Right atrium auricular region (tissue), 2 donors: ENCODE data around the gene ZNF280C. TPM values are rescaled to one million over a fixed set of nuclear protein-coding genes. Genes with fewer than 3 reads are reported as not detected.
A peak's percentile ranks its signal among the peaks of the same experiment; 100 is the strongest.

ENCODE experiments used
- DNase-seq: peaks from one replicate; pipeline ENCODE4 v3.0.0-alpha.2; 2019; ENCODE audit warnings: low spot score
- H3K27ac ChIP-seq, 2 donors: fragments of 200-600 bp; sonication (generic); 1 replicate in 1 of 2; 2 replicates in 1 of 2; pipeline ENCODE4 v1.5.1; 2016 to 2019
- H3K27me3 ChIP-seq, 2 donors: fragments of 200-600 bp; sonication (generic); one replicate each; pipeline versions ENCODE4 v1.5.1 to v1.6.0; 2017 to 2019
- H3K36me3 ChIP-seq: fragments of 200-600 bp; sonication (generic); one replicate; pipeline ENCODE4 v1.5.1; 2016
- H3K4me1 ChIP-seq, 2 donors: fragments of 200-600 bp; sonication (generic); one replicate each; pipeline versions ENCODE4 v1.5.1 to v1.6.0; 2017 to 2019
- H3K4me3 ChIP-seq, 2 donors: fragments of 200-600 bp; sonication (generic); 1 replicate in 1 of 2; 2 replicates in 1 of 2; pipeline ENCODE4 v1.5.1; 2017 to 2019; ENCODE audit warnings: mild to moderate bottlenecking in 1 of 2, moderate library complexity in 1 of 2
- H3K9me3 ChIP-seq, 2 donors: fragments of 200-600 bp; sonication (generic); one replicate each; pipeline ENCODE4 v1.5.1; 2019
- total RNA-seq, 2 donors: library from RNA; depleted of rRNA; stranded (reverse); fragments of >200 nt; gene quantifications; one replicate each; pipeline ENCODE4 v1.1.0, GENCODE V29; 2016
- TF ChIP-seq, protein P1 (sequence below), 2 donors: fragments of 200-600 bp; sonication (generic); IDR thresholded peaks; one replicate each; pipeline ENCODE4 v1.5.1; 2019; ENCODE audit warnings: antibody characterized with exemption in 2 of 2

ZNF280C gene
- total RNA-seq, 2 donors from 2014 or later: 2.3 to 2.5 TPM

DNA sequence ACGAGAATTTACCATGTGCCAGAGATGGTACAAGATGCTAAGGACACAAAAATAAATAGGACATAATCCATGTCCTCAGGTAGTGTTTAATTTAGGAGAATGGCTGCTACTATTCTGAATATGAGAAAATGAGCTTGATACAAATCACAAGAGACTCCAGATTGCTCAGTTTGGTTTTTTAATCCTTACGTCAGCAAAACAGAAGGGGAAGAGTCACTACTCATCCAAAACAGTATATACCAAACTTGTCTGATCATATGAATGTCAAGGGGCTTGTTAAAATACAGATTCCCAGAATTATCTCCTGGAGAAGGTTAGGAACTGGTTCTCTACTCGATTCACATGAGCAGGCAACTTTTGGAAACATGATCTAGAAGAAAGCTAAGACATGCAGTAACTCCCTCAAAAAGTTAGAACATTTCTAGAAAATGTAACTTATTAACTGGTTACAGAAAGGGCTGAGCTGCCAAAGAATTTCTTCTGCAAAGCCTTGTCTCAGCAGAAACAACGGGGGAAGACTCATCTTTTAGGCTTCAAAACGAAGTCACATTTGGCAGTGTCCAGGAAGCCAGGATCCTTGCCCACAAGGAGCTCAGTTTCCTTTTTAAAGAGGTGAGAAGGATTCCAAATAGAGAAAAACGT is 106.5 kb downstream of the ZNF280C start:
- H3K27ac ChIP-seq: peak overlapping the region in 1 of 2 donors; percentile 13
- no peaks in the 10 kb centered on the region for H3K9me3 ChIP-seq
- no peaks in the 10 kb centered on the region for H3K36me3 ChIP-seq
- H3K4me1 ChIP-seq: peaks cover 0 to 8% of the 10 kb centered on the region in 2 donors
- H3K4me3 ChIP-seq: no peak overlapping the region
- DNase-seq: no peak
- no peaks in the 10 kb centered on the region for H3K27me3 ChIP-seq
- TF ChIP-seq, protein P1, sequence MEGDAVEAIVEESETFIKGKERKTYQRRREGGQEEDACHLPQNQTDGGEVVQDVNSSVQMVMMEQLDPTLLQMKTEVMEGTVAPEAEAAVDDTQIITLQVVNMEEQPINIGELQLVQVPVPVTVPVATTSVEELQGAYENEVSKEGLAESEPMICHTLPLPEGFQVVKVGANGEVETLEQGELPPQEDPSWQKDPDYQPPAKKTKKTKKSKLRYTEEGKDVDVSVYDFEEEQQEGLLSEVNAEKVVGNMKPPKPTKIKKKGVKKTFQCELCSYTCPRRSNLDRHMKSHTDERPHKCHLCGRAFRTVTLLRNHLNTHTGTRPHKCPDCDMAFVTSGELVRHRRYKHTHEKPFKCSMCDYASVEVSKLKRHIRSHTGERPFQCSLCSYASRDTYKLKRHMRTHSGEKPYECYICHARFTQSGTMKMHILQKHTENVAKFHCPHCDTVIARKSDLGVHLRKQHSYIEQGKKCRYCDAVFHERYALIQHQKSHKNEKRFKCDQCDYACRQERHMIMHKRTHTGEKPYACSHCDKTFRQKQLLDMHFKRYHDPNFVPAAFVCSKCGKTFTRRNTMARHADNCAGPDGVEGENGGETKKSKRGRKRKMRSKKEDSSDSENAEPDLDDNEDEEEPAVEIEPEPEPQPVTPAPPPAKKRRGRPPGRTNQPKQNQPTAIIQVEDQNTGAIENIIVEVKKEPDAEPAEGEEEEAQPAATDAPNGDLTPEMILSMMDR (IDR thresholded peaks at IDR 0.05): no peak

DNA sequence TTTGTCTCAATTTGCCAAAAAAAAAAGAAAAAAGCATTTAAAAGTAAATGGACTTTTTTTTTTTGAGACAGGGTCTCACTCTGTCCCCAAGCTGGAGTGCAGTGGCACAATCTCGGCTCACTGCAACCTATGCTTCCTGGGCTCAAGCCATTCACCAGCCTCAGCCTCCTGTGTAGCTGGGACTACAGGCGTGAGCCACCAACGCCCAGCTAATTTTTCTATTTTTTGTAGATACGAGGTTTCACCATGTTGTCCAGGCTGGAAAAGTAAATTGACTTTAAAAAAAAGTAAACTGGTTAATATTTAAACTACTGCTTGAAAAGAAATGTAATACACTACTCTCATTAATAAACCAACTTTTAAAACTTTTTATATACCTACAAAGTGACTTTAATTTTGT is 108.9 kb downstream of the ZNF280C start:
- Histone ChIP-seq H3K27me3 (no peaks in the 10 kb centered on the region), H3K4me3 (no peak overlapping the region), H3K27ac (no peak overlapping the region), H3K36me3 (no peaks in the 10 kb centered on the region), H3K4me1 (peaks cover 0 to 5% of the 10 kb centered on the region in 2 donors), H3K9me3 (no peaks in the 10 kb centered on the region)
- no peak for DNase-seq
- TF ChIP-seq, protein P1 (IDR thresholded peaks at IDR 0.05): no peak

- no peak overlapping the region for H3K4me3 ChIP-seq
- no peak for DNase-seq
These were observed 110.4 kb downstream of the ZNF280C start for GRCh38 chrX:130158311-130158710.

DNA sequence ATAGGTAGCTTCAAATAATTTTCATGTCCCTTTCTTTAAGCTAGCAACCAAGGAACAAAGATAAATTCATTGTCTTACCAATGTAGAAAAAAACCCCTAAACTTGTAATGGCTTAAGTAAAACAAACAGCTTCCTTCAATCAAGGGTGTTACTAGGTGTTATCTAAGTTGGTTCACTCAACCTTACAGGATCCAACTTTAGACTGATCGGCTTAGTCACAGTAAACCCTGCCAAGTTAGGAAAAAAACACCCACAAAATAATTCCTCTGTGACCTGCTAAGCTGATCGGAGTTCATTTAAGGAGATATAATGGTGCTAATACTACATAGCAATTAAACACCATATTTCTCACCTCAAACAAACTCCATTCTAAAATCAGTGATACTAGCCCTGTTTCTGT is 113.1 kb downstream of the ZNF280C start:
- H3K4me3 ChIP-seq: no peak overlapping the region
- H3K27me3 ChIP-seq: no peaks in the 10 kb centered on the region
- H3K27ac ChIP-seq: no peak overlapping the region
- no peaks in the 10 kb centered on the region for H3K9me3 ChIP-seq
- DNase-seq: no peak
- peaks cover 0 to 5% of the 10 kb centered on the region in 2 donors for H3K4me1 ChIP-seq
- TF ChIP-seq, protein P1 (IDR thresholded peaks at IDR 0.05): no peak
- no peaks in the 10 kb centered on the region for H3K36me3 ChIP-seq

More at GRCh38 chrX:130158311-130158710, 110.4 kb downstream of the ZNF280C start:
- TF ChIP-seq, protein P1 (IDR thresholded peaks at IDR 0.05): no peak
- no peak overlapping the region for H3K27ac ChIP-seq
- no peaks in the 10 kb centered on the region for H3K9me3 ChIP-seq
- peaks cover 0 to 5% of the 10 kb centered on the region in 2 donors for H3K4me1 ChIP-seq
- no peaks in the 10 kb centered on the region for H3K36me3 ChIP-seq
- no peaks in the 10 kb centered on the region for H3K27me3 ChIP-seq

Other genes with a start within 250 kb of the ZNF280C start
- gene ELF4, start 158.4 kb downstream of the ZNF280C start, total RNA-seq: 1 to 10 TPM; 4.1 to 8.6 TPM
- 10 to 100 TPM; 35.6 to 86.9 TPM for gene AIFM1, start 103.1 kb downstream of the ZNF280C start, total RNA-seq
- 10 to 100 TPM in 1 of 2 donors, 1 to 10 TPM in 1; 8.3 to 13.4 TPM for gene RAB33A, start 96.9 kb downstream of the ZNF280C start, total RNA-seq
- 1 to 10 TPM; 3.4 to 8.2 TPM for gene SLC25A14, start 71.0 kb upstream of the ZNF280C start, total RNA-seq
- not detected for gene GPR119, start 116.8 kb upstream of the ZNF280C start, total RNA-seq
- gene RBMX2, start 133.1 kb upstream of the ZNF280C start, total RNA-seq: 10 to 100 TPM in 1 of 2 donors, 1 to 10 TPM in 1; 8.0 to 15.8 TPM